OCI-LY1 (cell line): ENCODE data around the gene FREM3.

Experiments
- CTCF ChIP-seq: fragments of 200-600 bp; sonication (generic), shearing (Covaris generic); IDR thresholded peaks from 2 replicates; pipeline ENCODE4 v1.5.1; 2017; ENCODE audit warnings: mild to moderate bottlenecking, antibody characterized with exemption, low read length, moderate library complexity, mixed read lengths
- EZH2 ChIP-seq: fragments of 200-600 bp; sonication (generic), shearing (Covaris generic); IDR thresholded peaks from 2 replicates; pipeline ENCODE4 v1.8.0; 2017; ENCODE audit warnings: borderline replicate concordance, mixed run types, mild to moderate bottlenecking, antibody characterized with exemption, low read length, moderate library complexity, mixed read lengths

- TF ChIP-seq CTCF, result no peak
- no peak for TF ChIP-seq EZH2
Measured at GRCh38 chr4:143606480-143606879, 94.0 kb downstream of the FREM3 start.
